Caco-2 (cell line): ENCODE measurements around the gene FRMD4B. TPM values are rescaled to one million over a fixed set of nuclear protein-coding genes. Genes with fewer than 3 reads are reported as not detected.
A peak's percentile ranks its signal among the peaks of the same experiment; 100 is the strongest.

Experiments
- BruUV-seq: library from RNA; stranded (reverse); fragments of 400-500 nt; replicated peaks from 2 replicates; lab custom pipeline; 2021; lab: Mats Ljungman, UMichigan
- CTCF ChIA-PET: fragments of 300-600 bp; sonication (Branson Sonifier 250); formaldehyde crosslinking; loops from one replicate; lab custom pipeline; 2022; ENCODE audit warnings: antibody characterized with exemption; lab: Charles Lee
- POLR2A ChIA-PET: fragments of 300-600 bp; sonication (Branson Sonifier 250); formaldehyde crosslinking; loops from one replicate; lab custom pipeline; 2022; ENCODE audit warnings: antibody characterized with exemption; lab: Charles Lee
- DNase-seq, 2 experiments: peaks; one replicate each; pipeline versions ENCODE4 v3.0.0 to v3.0.0-alpha.2; 2020 to 2022
- H3K27me3 ChIP-seq: replicated peaks from 2 replicates; pipeline ENCODE4 v1.6.0; 2011; ENCODE audit warnings: low read length; ENCODE audit not compliant: control insufficient read depth, insufficient read depth
- H3K36me3 ChIP-seq: 2 replicates; pipeline ENCODE4 v1.5.1; 2011; ENCODE audit warnings: low read length; ENCODE audit not compliant: control insufficient read depth, insufficient read depth
- H3K4me1 ChIP-seq: fragments of 250-450 bp; sonication (Bioruptor Pico); 2 replicates; pipeline ENCODE4 v1.5.1; 2020; ENCODE audit warnings: mild to moderate bottlenecking
- H3K4me3 ChIP-seq: 2 replicates; pipeline ENCODE4 v1.5.1; 2011; ENCODE audit warnings: low read depth, mild to moderate bottlenecking, control low read depth, low read length
- H3K9me3 ChIP-seq: fragments of 250-450 bp; sonication (Bioruptor Pico); 2 replicates; pipeline ENCODE4 v1.5.1; 2020; ENCODE audit warnings: mild to moderate bottlenecking, moderate library complexity
- H3K27ac Mint-ChIP-seq: one replicate; pipeline ENCODE4 v1.8.0; 2022; ENCODE audit warnings: mixed read lengths; ENCODE audit not compliant: unreplicated experiment
- H3K27me3 Mint-ChIP-seq: one replicate; pipeline ENCODE4 v1.8.0; 2022; ENCODE audit warnings: mixed read lengths; ENCODE audit not compliant: insufficient read depth, unreplicated experiment
- H3K36me3 Mint-ChIP-seq: one replicate; pipeline ENCODE4 v1.8.0; 2022; ENCODE audit warnings: mild to moderate bottlenecking, mixed read lengths; ENCODE audit not compliant: insufficient read depth, unreplicated experiment
- H3K4me1 Mint-ChIP-seq: one replicate; pipeline ENCODE4 v1.8.0; 2022; ENCODE audit warnings: low read depth, mixed read lengths; ENCODE audit not compliant: unreplicated experiment
- H3K4me3 Mint-ChIP-seq: one replicate; pipeline ENCODE4 v1.8.0; 2022; ENCODE audit warnings: mild to moderate bottlenecking, moderate library complexity, mixed read lengths; ENCODE audit not compliant: unreplicated experiment
- H3K9me3 Mint-ChIP-seq: one replicate; pipeline ENCODE4 v1.8.0; 2022; ENCODE audit warnings: mixed read lengths; ENCODE audit not compliant: unreplicated experiment
- CTCF ChIP-seq, 2 experiments: fragments of 200-600 bp in 1 of 2; IDR thresholded peaks; 1 replicate in 1 of 2; 2 replicates in 1 of 2; pipeline versions ENCODE4 v1.5.1 to v1.8.0; 2011 to 2022; ENCODE audit warnings: antibody characterized with exemption in 1 of 2, control low read depth in 1 of 2, inconsistent platforms in 1 of 2, low read depth in 1 of 2, low read length in 1 of 2, mild to moderate bottlenecking in 1 of 2, moderate library complexity in 1 of 2; ENCODE audit not compliant: insufficient read depth in 1 of 2, severe bottlenecking in 1 of 2, unreplicated experiment in 1 of 2
- intact Hi-C: fragments of 100-400 bp; cut with micrococcal nuclease; formaldehyde crosslinking; loops from one replicate; pipeline ENCODE4 v1.10.0; 2022; ENCODE audit not compliant: unreplicated experiment
- total RNA-seq: library from RNA; stranded (reverse); gene quantifications from 2 replicates; pipeline ENCODE4 v1.2.3, GENCODE V29; 2022

FRMD4B gene
- total RNA-seq, 1 experiment from 2014 or later, result 47.5 TPM

GRCh38 chr3:69296995-69297394, 88.9 kb downstream of the FRMD4B start:
- CTCF ChIA-PET, result no interaction called here
- intact Hi-C loops, result no loop called here
- Mint-ChIP-seq H3K9me3 (no peaks in the 10 kb centered on the region), H3K27ac (no peak overlapping the region), H3K4me3 (no peak overlapping the region), H3K36me3 (no peaks in the 10 kb centered on the region), H3K27me3 (no peaks in the 10 kb centered on the region), H3K4me1 (peaks cover 50% of the 10 kb centered on the region)
- DNase-seq, result no peak
- no TSS peak for BruUV-seq
- peaks cover 96% of the 10 kb centered on the region for H3K4me1 ChIP-seq
- H3K9me3 ChIP-seq, result no peaks in the 10 kb centered on the region
- POLR2A ChIA-PET, result no interaction called here
- no peaks in the 10 kb centered on the region for H3K36me3 ChIP-seq
- no peak overlapping the region for H3K4me3 ChIP-seq
- no peak for TF ChIP-seq CTCF (IDR thresholded peaks at IDR 0.05; ENCODE audit: insufficient read depth in 1 of 2, low read depth in 1 of 2, low read length in 1 of 2, severe bottlenecking in 1 of 2, unreplicated experiment in 1 of 2)
- H3K27me3 ChIP-seq, result no peaks in the 10 kb centered on the region

DNA sequence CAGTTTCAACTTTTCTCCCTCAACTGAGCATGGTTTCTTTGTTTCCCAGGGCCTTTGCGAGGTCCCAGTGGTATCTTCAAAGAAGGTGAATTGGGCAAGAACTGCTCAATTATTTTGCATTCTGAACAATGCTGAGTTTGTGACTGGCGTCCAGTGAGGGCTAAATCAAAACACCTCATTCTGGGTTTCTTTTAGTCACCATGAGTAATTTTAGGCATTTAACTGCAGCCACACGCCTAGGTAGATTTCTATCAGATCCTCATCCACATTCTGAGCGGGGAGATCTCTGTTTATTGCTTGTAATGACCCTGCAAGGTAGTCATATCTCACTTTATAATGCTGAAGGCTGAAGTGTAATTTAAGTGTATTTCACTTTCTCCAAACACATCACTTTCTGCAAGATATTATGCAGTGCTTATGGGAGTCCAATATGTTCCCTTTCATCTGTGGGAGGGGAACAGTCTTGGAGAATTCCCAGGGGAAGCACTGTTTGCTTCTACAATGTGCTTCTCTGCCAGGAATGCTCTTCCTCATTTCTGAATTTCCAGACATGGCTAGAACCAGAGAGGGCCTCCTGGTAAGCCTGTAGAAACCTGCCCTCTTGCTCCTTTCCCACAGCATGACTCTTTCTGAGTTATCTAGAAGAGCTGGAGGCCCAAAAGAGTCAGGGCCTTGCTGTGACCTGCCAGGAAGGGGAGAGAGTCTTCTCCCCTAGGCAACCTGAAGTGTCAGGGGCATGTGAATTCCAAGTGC, 91.7 kb downstream of the FRMD4B start:
- Mint-ChIP-seq H3K27me3 (no peaks in the 10 kb centered on the region), H3K27ac (peak overlapping the region; percentile 91), H3K36me3 (no peaks in the 10 kb centered on the region), H3K4me1 (peaks cover 52% of the 10 kb centered on the region), H3K4me3 (no peak overlapping the region), H3K9me3 (no peaks in the 10 kb centered on the region)
- POLR2A ChIA-PET, result no interaction called here
- BruUV-seq, result no TSS peak
- peak; percentile 26 to 58 for DNase-seq
- CTCF ChIA-PET, result interaction anchor here (0.7 kb wide), 1 partner anchor 91 kb away, joined by 4 read pairs; no protein-coding TSS in a partner anchor
- Histone ChIP-seq H3K9me3 (no peaks in the 10 kb centered on the region), H3K27me3 (no peaks in the 10 kb centered on the region), H3K4me3 (no peak overlapping the region), H3K36me3 (no peaks in the 10 kb centered on the region), H3K4me1 (peaks cover 93% of the 10 kb centered on the region)
- intact Hi-C loops, result no loop called here
- TF ChIP-seq CTCF (IDR thresholded peaks at IDR 0.05; ENCODE audit: insufficient read depth in 1 of 2, low read depth in 1 of 2, low read length in 1 of 2, severe bottlenecking in 1 of 2, unreplicated experiment in 1 of 2), result no peak

GRCh38 chr3:69292959-69293574, 92.8 kb downstream of the FRMD4B start:
- H3K4me3 Mint-ChIP-seq, result no peak overlapping the region
- BruUV-seq, result no TSS peak

More at GRCh38 chr3:69292959-69293574, 92.8 kb downstream of the FRMD4B start:
- POLR2A ChIA-PET, result interaction anchor here (0.6 kb wide), 1 partner anchor 97 kb away, joined by 3 read pairs; no protein-coding TSS in a partner anchor
- CTCF ChIA-PET, result interaction anchor here (0.6 to 0.7 kb wide), 2 partner anchors 20 to 92 kb away, joined by 4 read pairs; no protein-coding TSS in a partner anchor
- no peaks in the 10 kb centered on the region for H3K27me3 Mint-ChIP-seq
- no peak overlapping the region for H3K4me3 ChIP-seq
- TF ChIP-seq CTCF (IDR thresholded peaks at IDR 0.05; ENCODE audit: insufficient read depth in 1 of 2, low read depth in 1 of 2, low read length in 1 of 2, severe bottlenecking in 1 of 2, unreplicated experiment in 1 of 2), result no peak
- H3K4me1 ChIP-seq, result peaks cover 89% of the 10 kb centered on the region
- no peaks in the 10 kb centered on the region for H3K9me3 ChIP-seq
- H3K27me3 ChIP-seq, result no peaks in the 10 kb centered on the region
- peaks cover 52% of the 10 kb centered on the region for H3K4me1 Mint-ChIP-seq
- no peak for DNase-seq
- H3K9me3 Mint-ChIP-seq, result no peaks in the 10 kb centered on the region
- intact Hi-C loops, result no loop called here
- no peaks in the 10 kb centered on the region for H3K36me3 Mint-ChIP-seq
- no peaks in the 10 kb centered on the region for H3K36me3 ChIP-seq
- peak overlapping the region; percentile 91 for H3K27ac Mint-ChIP-seq
